Gastroesophageal sphincter (tissue), 3 donors: ENCODE results near the gene TMEM150B.

ENCODE experiments used
- CTCF ChIP-seq, 4 experiments: fragments of 200-600 bp in 2 of 4; fragments of 450-650 bp in 2 of 4; sonication (generic) in 1 of 4; IDR thresholded peaks; one replicate each; pipeline ENCODE4 v1.5.1; 2017 to 2019; ENCODE audit warnings: antibody characterized with exemption in 4 of 4, mild to moderate bottlenecking in 2 of 4, moderate library complexity in 2 of 4
- POLR2A ChIP-seq, 2 donors: fragments of 450-650 bp; IDR thresholded peaks; one replicate each; pipeline ENCODE4 v1.6.1; 2017; ENCODE audit warnings: antibody characterized with exemption in 2 of 2, mild to moderate bottlenecking in 2 of 2, moderate library complexity in 1 of 2
- POLR2AphosphoS5 ChIP-seq: sonication (generic); formaldehyde crosslinking; IDR thresholded peaks from one replicate; pipeline ENCODE4 v1.6.1; 2017; ENCODE audit warnings: antibody characterized with exemption

- TF ChIP-seq POLR2A (IDR thresholded peaks at IDR 0.05): no peak
- TF ChIP-seq CTCF (IDR thresholded peaks at IDR 0.05): no peak
- TF ChIP-seq POLR2AphosphoS5: no peak
These were observed 29.6 kb upstream of the TMEM150B start, which contains the start of gene COX6B2 for GRCh38 chr19:55354698-55355212.
